ENCODE data around the gene CPXM2. TPM values are rescaled to one million over a fixed set of nuclear protein-coding genes. Genes with fewer than 3 reads are reported as not detected.

CPXM2 gene
- total RNA-seq, 1 experiment from 2014 or later, result not detected

DNA sequence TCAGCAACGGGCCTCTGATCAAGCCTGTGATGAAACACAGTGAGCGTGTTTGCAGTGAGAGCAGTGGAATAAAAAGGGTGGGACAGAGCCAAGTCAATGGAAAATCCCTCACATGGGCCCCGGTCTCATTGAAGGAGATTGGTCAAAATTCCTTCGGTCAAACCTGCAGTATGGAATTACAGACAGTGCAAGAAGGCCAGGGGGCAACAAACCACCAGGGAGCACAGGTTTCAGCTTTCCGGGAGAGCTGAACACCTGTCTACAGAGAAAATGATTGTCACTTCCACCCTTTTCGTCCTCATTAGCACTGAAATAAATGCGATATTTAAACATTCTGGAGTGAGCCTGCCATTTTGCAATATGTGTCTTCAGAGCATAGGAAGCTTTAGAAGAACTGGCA, 132.6 kb downstream of the CPXM2 start:
- CTCF ChIA-PET, result no interaction called here
- no peak overlapping the region for H3K27ac ChIP-seq (ENCODE audit: low read length)
- in situ Hi-C loops (cut with HindIII; ENCODE audit: low pct_unique_long_range_greater_than_20kb, low sequenced_read_pairs), result no loop called here

DNA sequence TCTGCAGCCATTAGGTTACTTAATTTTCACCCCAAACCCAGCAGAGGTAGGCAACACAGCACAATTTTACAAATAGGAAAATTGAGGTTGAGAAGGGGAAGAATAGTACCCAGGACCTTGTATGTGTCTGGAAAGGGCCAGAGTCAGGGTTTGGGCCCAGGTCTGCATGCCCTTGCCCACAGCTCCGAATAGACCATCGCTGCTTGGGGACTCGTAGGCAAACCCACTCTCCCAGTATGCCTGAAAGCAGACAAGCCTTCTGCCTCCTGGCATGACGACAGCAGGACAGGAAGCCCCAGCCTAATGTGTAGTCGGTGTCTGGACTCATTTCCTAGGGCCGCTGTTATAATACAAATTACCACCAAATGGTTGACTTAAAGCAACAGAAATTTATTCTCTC, 133.8 kb downstream of the CPXM2 start:
- Histone ChIP-seq H3K4me1 (ENCODE audit: control insufficient read depth, insufficient read depth, low read length) (peaks cover 3% of the 10 kb centered on the region; the same call in 1 of the 2 replicates), H3K4me3 (ENCODE audit: low read depth in 2 of 2, low read length in 2 of 2) (no peak overlapping the region), H3K27ac (ENCODE audit: low read length) (no peak overlapping the region), H3K9me3 (ENCODE audit: control insufficient read depth, insufficient read depth, low read depth, low read length) (no peaks in the 10 kb centered on the region), H3K36me3 (ENCODE audit: control insufficient read depth, insufficient read depth, low read length) (no peaks in the 10 kb centered on the region), H3K27me3 (ENCODE audit: control insufficient read depth, insufficient read depth, low read length) (peaks cover 34% of the 10 kb centered on the region)
- in situ Hi-C loops (cut with HindIII; ENCODE audit: low pct_unique_long_range_greater_than_20kb, low sequenced_read_pairs) (no loop called here), intact Hi-C loops (cut with micrococcal nuclease; ENCODE audit: unreplicated experiment) (no loop called here)
- no peak for ATAC-seq
- TF ChIP-seq, protein P1, sequence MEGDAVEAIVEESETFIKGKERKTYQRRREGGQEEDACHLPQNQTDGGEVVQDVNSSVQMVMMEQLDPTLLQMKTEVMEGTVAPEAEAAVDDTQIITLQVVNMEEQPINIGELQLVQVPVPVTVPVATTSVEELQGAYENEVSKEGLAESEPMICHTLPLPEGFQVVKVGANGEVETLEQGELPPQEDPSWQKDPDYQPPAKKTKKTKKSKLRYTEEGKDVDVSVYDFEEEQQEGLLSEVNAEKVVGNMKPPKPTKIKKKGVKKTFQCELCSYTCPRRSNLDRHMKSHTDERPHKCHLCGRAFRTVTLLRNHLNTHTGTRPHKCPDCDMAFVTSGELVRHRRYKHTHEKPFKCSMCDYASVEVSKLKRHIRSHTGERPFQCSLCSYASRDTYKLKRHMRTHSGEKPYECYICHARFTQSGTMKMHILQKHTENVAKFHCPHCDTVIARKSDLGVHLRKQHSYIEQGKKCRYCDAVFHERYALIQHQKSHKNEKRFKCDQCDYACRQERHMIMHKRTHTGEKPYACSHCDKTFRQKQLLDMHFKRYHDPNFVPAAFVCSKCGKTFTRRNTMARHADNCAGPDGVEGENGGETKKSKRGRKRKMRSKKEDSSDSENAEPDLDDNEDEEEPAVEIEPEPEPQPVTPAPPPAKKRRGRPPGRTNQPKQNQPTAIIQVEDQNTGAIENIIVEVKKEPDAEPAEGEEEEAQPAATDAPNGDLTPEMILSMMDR (IDR thresholded peaks at IDR 0.05), result no peak
- TF ChIP-seq SIN3A (IDR thresholded peaks at IDR 0.05; ENCODE audit: borderline replicate concordance, insufficient read depth, low read depth, low read length) (no peak), POLR2AphosphoS5 (IDR thresholded peaks at IDR 0.05; ENCODE audit: low read depth, low read length) (no peak), TCF7L2 (IDR thresholded peaks at IDR 0.05; ENCODE audit: low read depth, low read length) (no peak)
- TF ChIP-seq, protein P2, sequence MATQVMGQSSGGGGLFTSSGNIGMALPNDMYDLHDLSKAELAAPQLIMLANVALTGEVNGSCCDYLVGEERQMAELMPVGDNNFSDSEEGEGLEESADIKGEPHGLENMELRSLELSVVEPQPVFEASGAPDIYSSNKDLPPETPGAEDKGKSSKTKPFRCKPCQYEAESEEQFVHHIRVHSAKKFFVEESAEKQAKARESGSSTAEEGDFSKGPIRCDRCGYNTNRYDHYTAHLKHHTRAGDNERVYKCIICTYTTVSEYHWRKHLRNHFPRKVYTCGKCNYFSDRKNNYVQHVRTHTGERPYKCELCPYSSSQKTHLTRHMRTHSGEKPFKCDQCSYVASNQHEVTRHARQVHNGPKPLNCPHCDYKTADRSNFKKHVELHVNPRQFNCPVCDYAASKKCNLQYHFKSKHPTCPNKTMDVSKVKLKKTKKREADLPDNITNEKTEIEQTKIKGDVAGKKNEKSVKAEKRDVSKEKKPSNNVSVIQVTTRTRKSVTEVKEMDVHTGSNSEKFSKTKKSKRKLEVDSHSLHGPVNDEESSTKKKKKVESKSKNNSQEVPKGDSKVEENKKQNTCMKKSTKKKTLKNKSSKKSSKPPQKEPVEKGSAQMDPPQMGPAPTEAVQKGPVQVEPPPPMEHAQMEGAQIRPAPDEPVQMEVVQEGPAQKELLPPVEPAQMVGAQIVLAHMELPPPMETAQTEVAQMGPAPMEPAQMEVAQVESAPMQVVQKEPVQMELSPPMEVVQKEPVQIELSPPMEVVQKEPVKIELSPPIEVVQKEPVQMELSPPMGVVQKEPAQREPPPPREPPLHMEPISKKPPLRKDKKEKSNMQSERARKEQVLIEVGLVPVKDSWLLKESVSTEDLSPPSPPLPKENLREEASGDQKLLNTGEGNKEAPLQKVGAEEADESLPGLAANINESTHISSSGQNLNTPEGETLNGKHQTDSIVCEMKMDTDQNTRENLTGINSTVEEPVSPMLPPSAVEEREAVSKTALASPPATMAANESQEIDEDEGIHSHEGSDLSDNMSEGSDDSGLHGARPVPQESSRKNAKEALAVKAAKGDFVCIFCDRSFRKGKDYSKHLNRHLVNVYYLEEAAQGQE (IDR thresholded peaks at IDR 0.05; ENCODE audit: insufficient read depth in 1 of 2, low read depth in 2 of 2, low read length in 1 of 2), result no peak
- DNase-seq (ENCODE audit: low read depth, low spot score), result no peak
- BruUV-seq (replicated peaks), result no TSS peak
- POLR2A ChIA-PET, result no interaction called here
- CTCF ChIA-PET, result no interaction called here

More for the DNA sequence above, 132.6 kb downstream of the CPXM2 start:
- H3K4me3 ChIP-seq (ENCODE audit: low read depth in 2 of 2, low read length in 2 of 2), result no peak overlapping the region
- peaks cover 37% of the 10 kb centered on the region for H3K27me3 ChIP-seq (ENCODE audit: control insufficient read depth, insufficient read depth, low read length)
- DNase-seq (ENCODE audit: low read depth, low spot score) (no peak), ATAC-seq (no peak)
- peaks cover 3% of the 10 kb centered on the region; the same call in 1 of the 2 replicates for H3K4me1 ChIP-seq (ENCODE audit: control insufficient read depth, insufficient read depth, low read length)
- no TSS peak for BruUV-seq (replicated peaks)
- H3K9me3 ChIP-seq (ENCODE audit: control insufficient read depth, insufficient read depth, low read depth, low read length), result no peaks in the 10 kb centered on the region
- TF ChIP-seq, protein P2 (IDR thresholded peaks at IDR 0.05; ENCODE audit: insufficient read depth in 1 of 2, low read depth in 2 of 2, low read length in 1 of 2), result no peak
- TF ChIP-seq POLR2AphosphoS5 (IDR thresholded peaks at IDR 0.05; ENCODE audit: low read depth, low read length) (no peak), SIN3A (IDR thresholded peaks at IDR 0.05; ENCODE audit: borderline replicate concordance, insufficient read depth, low read depth, low read length) (no peak), TCF7L2 (IDR thresholded peaks at IDR 0.05; ENCODE audit: low read depth, low read length) (no peak)
- TF ChIP-seq, protein P1 (IDR thresholded peaks at IDR 0.05), result no peak
- intact Hi-C loops (cut with micrococcal nuclease; ENCODE audit: unreplicated experiment), result no loop called here
- POLR2A ChIA-PET, result no interaction called here
- no peaks in the 10 kb centered on the region for H3K36me3 ChIP-seq (ENCODE audit: control insufficient read depth, insufficient read depth, low read length)

Data from Panc1 (cell line).